Anterior cingulate cortex (tissue), 58 donors: ENCODE data around the gene COG5.
A peak's percentile ranks its signal among the peaks of the same experiment; 100 is the strongest.

Source experiments
- DNase-seq, 58 donors: peaks; one replicate each; lab custom pipeline; 2025; lab: John Stamatoyannopoulos, UW

The COG5 gene

GRCh38 chr7:107526672-107527071 lies 37.0 kb downstream of the COG5 start:
- no peak for DNase-seq

- no peak for DNase-seq
Observed at GRCh38 chr7:107506674-107507339, 56.9 kb downstream of the COG5 start.

- no peak for DNase-seq
Observed at GRCh38 chr7:107505997-107506673, 57.6 kb downstream of the COG5 start.

GRCh38 chr7:107505362-107505761 lies 58.4 kb downstream of the COG5 start:
- no peak for DNase-seq

- DNase-seq = no peak
Observed at GRCh38 chr7:107503687-107504086, 60.0 kb downstream of the COG5 start.

- DNase-seq = no peak
Observed at GRCh38 chr7:107502797-107503196, 60.9 kb downstream of the COG5 start.

- DNase-seq = no peak
Observed at GRCh38 chr7:107502154-107502553, 61.6 kb downstream of the COG5 start.

GRCh38 chr7:107501593-107501992 lies 62.1 kb downstream of the COG5 start:
- peak in 4 of 58 donors; percentile 0 to 7 (median 0) for DNase-seq

- no peak for DNase-seq
Observed at GRCh38 chr7:107499731-107500130, 64.0 kb downstream of the COG5 start.

- DNase-seq = no peak
Observed at GRCh38 chr7:107495516-107495915, 68.2 kb downstream of the COG5 start.

- DNase-seq = no peak
Observed at GRCh38 chr7:107494884-107495283, 68.8 kb downstream of the COG5 start.

- DNase-seq = no peak
Observed at GRCh38 chr7:107494315-107494751, 69.4 kb downstream of the COG5 start.

- DNase-seq = no peak
Observed at GRCh38 chr7:107492875-107493274, 70.8 kb downstream of the COG5 start.

GRCh38 chr7:107486041-107486440 lies 77.7 kb downstream of the COG5 start:
- DNase-seq = no peak

GRCh38 chr7:107482571-107482970 lies 81.1 kb downstream of the COG5 start:
- no peak for DNase-seq

GRCh38 chr7:107480932-107481331 lies 82.8 kb downstream of the COG5 start:
- no peak for DNase-seq

- no peak for DNase-seq
Observed at GRCh38 chr7:107479303-107479702, 84.4 kb downstream of the COG5 start.

GRCh38 chr7:107474104-107474521 lies 89.6 kb downstream of the COG5 start:
- DNase-seq = no peak

- DNase-seq = no peak
Observed at GRCh38 chr7:107472116-107472515, 91.6 kb downstream of the COG5 start.

GRCh38 chr7:107471292-107472070 lies 92.2 kb downstream of the COG5 start:
- peak in 1 of 58 donors; percentile 4 for DNase-seq

- peak in 12 of 58 donors; percentile 1 to 66 (median 18) for DNase-seq
Observed at GRCh38 chr7:107469929-107470328, 93.8 kb downstream of the COG5 start, which contains the start of gene GPR22. Gene GPR22, plus strand, starts transcription at chr7:107470057. Its CDS starts 4,004 bp downstream, at chr7:107474061.
